Retinal pigment epithelial cell (primary cell): ENCODE results near the gene SOBP.

ENCODE experiments used
- DNase-seq: peaks from one replicate; pipeline ENCODE4 v3.0.0-alpha.2; 2010; ENCODE audit warnings: low read depth
- H3K4me3 ChIP-seq: 2 replicates; pipeline ENCODE4 v1.5.1; 2011; ENCODE audit warnings: mild to moderate bottlenecking, low read length, control low read depth, moderate library complexity
- CTCF ChIP-seq: conservative IDR thresholded peaks from 2 replicates; pipeline ENCODE4 v1.5.1; 2011; ENCODE audit warnings: low read depth, low read length, control low read depth, inconsistent platforms

SOBP gene

GRCh38 chr6:107496892-107497684 is 7.2 kb downstream of the SOBP start:
- TF ChIP-seq CTCF, result no peak
- DNase-seq, result no peak
- H3K4me3 ChIP-seq, result no peak overlapping the region

GRCh38 chr6:107504270-107505026 is 14.5 kb downstream of the SOBP start:
- H3K4me3 ChIP-seq, result no peak overlapping the region
- no peak for DNase-seq
- TF ChIP-seq CTCF, result no peak

- TF ChIP-seq CTCF, result no peak
- no peak for DNase-seq
These were observed 16.2 kb downstream of the SOBP start for GRCh38 chr6:107506145-107506544.

GRCh38 chr6:107509506-107509905 is 19.6 kb downstream of the SOBP start:
- peak; percentile 49 for DNase-seq
- TF ChIP-seq CTCF, result no peak
- H3K4me3 ChIP-seq, result no peak overlapping the region

More at GRCh38 chr6:107506145-107506544, 16.2 kb downstream of the SOBP start:
- no peak overlapping the region for H3K4me3 ChIP-seq

- H3K4me3 ChIP-seq, result no peak overlapping the region
- DNase-seq, result no peak
- no peak for TF ChIP-seq CTCF
These were observed 20.2 kb downstream of the SOBP start for GRCh38 chr6:107510108-107510507.

GRCh38 chr6:107511511-107511993 is 21.6 kb downstream of the SOBP start:
- no peak for DNase-seq
- no peak overlapping the region for H3K4me3 ChIP-seq
- no peak for TF ChIP-seq CTCF

- DNase-seq, result no peak
- H3K4me3 ChIP-seq, result no peak overlapping the region
- TF ChIP-seq CTCF, result no peak
These were observed 23.3 kb downstream of the SOBP start for GRCh38 chr6:107513214-107513613.
